ENCODE data around the gene POLG.

Gene POLG

GRCh38 chr15:89379818-89380217 is 45.2 kb upstream of the POLG start:
- H3K36me3 ChIP-seq (ENCODE audit: control insufficient read depth, insufficient read depth, low read length), result no peaks in the 10 kb centered on the region
- no peak overlapping the region for H3K4me3 ChIP-seq (replicated peaks; ENCODE audit: low read depth, low read length)
- no peak for DNase-seq (ENCODE audit: extremely low read depth, insufficient read length)
- peaks cover 5% of the 10 kb centered on the region for H3K27me3 ChIP-seq (replicated peaks; ENCODE audit: control insufficient read depth, insufficient read depth, low read length)
- no peak for TF ChIP-seq CTCF (IDR thresholded peaks at IDR 0.05; ENCODE audit: insufficient read depth, low read length, poor library complexity, severe bottlenecking)

GRCh38 chr15:89379251-89379695 is 44.6 kb upstream of the POLG start:
- Histone ChIP-seq H3K4me3 (replicated peaks; ENCODE audit: low read depth, low read length) (no peak overlapping the region), H3K36me3 (ENCODE audit: control insufficient read depth, insufficient read depth, low read length) (no peaks in the 10 kb centered on the region), H3K27me3 (replicated peaks; ENCODE audit: control insufficient read depth, insufficient read depth, low read length) (peaks cover 5% of the 10 kb centered on the region)
- no peak for DNase-seq (ENCODE audit: extremely low read depth, insufficient read length)
- TF ChIP-seq CTCF (IDR thresholded peaks at IDR 0.05; ENCODE audit: insufficient read depth, low read length, poor library complexity, severe bottlenecking), result no peak

GRCh38 chr15:89378296-89379151 is 43.9 kb upstream of the POLG start:
- Histone ChIP-seq H3K36me3 (ENCODE audit: control insufficient read depth, insufficient read depth, low read length) (no peaks in the 10 kb centered on the region), H3K27me3 (replicated peaks; ENCODE audit: control insufficient read depth, insufficient read depth, low read length) (peaks cover 5% of the 10 kb centered on the region), H3K4me3 (replicated peaks; ENCODE audit: low read depth, low read length) (no peak overlapping the region)
- TF ChIP-seq CTCF (IDR thresholded peaks at IDR 0.05; ENCODE audit: insufficient read depth, low read length, poor library complexity, severe bottlenecking), result no peak
- DNase-seq (ENCODE audit: extremely low read depth, insufficient read length), result no peak

- TF ChIP-seq CTCF (IDR thresholded peaks at IDR 0.05; ENCODE audit: insufficient read depth, low read length, poor library complexity, severe bottlenecking), result no peak
- Histone ChIP-seq H3K27me3 (replicated peaks; ENCODE audit: control insufficient read depth, insufficient read depth, low read length) (peaks cover 6% of the 10 kb centered on the region), H3K36me3 (ENCODE audit: control insufficient read depth, insufficient read depth, low read length) (no peaks in the 10 kb centered on the region), H3K4me3 (replicated peaks; ENCODE audit: low read depth, low read length) (no peak overlapping the region)
- DNase-seq (ENCODE audit: extremely low read depth, insufficient read length), result no peak
Measured at GRCh38 chr15:89377842-89378295, 43.2 kb upstream of the POLG start.

- no peak for TF ChIP-seq CTCF (IDR thresholded peaks at IDR 0.05; ENCODE audit: insufficient read depth, low read length, poor library complexity, severe bottlenecking)
- Histone ChIP-seq H3K4me3 (replicated peaks; ENCODE audit: low read depth, low read length) (no peak overlapping the region), H3K27me3 (replicated peaks; ENCODE audit: control insufficient read depth, insufficient read depth, low read length) (peaks cover 6% of the 10 kb centered on the region), H3K36me3 (ENCODE audit: control insufficient read depth, insufficient read depth, low read length) (no peaks in the 10 kb centered on the region)
- no peak for DNase-seq (ENCODE audit: extremely low read depth, insufficient read length)
Measured at GRCh38 chr15:89377024-89377841, 42.6 kb upstream of the POLG start.
